Right atrium auricular region (tissue), 2 donors: Measurements from ENCODE around the gene DISP3. TPM values are rescaled to one million over a fixed set of nuclear protein-coding genes. Genes with fewer than 3 reads are reported as not detected.

Experiments
- DNase-seq: peaks from one replicate; pipeline ENCODE4 v3.0.0-alpha.2; 2019; ENCODE audit warnings: low spot score
- H3K27ac ChIP-seq, 2 donors: fragments of 200-600 bp; sonication (generic); 1 replicate in 1 of 2; 2 replicates in 1 of 2; pipeline ENCODE4 v1.5.1; 2016 to 2019
- H3K27me3 ChIP-seq, 2 donors: fragments of 200-600 bp; sonication (generic); one replicate each; pipeline versions ENCODE4 v1.5.1 to v1.6.0; 2017 to 2019
- H3K36me3 ChIP-seq: fragments of 200-600 bp; sonication (generic); one replicate; pipeline ENCODE4 v1.5.1; 2016
- H3K4me1 ChIP-seq, 2 donors: fragments of 200-600 bp; sonication (generic); one replicate each; pipeline versions ENCODE4 v1.5.1 to v1.6.0; 2017 to 2019
- H3K4me3 ChIP-seq, 2 donors: fragments of 200-600 bp; sonication (generic); 1 replicate in 1 of 2; 2 replicates in 1 of 2; pipeline ENCODE4 v1.5.1; 2017 to 2019; ENCODE audit warnings: mild to moderate bottlenecking in 1 of 2, moderate library complexity in 1 of 2
- H3K9me3 ChIP-seq, 2 donors: fragments of 200-600 bp; sonication (generic); one replicate each; pipeline ENCODE4 v1.5.1; 2019
- CTCF ChIP-seq, 2 donors: fragments of 200-600 bp; sonication (generic); IDR thresholded peaks; one replicate each; pipeline ENCODE4 v1.5.1; 2019; ENCODE audit warnings: antibody characterized with exemption in 2 of 2
- total RNA-seq, 2 donors: library from RNA; depleted of rRNA; stranded (reverse); fragments of >200 nt; gene quantifications; one replicate each; pipeline ENCODE4 v1.1.0, GENCODE V29; 2016

Gene DISP3
- total RNA-seq, 2 donors from 2014 or later, result 0.16 TPM; not detected in 1

- Histone ChIP-seq H3K36me3 (no peaks in the 10 kb centered on the region), H3K27me3 (no peaks in the 10 kb centered on the region), H3K4me1 (no peaks in the 10 kb centered on the region), H3K27ac (no peak overlapping the region), H3K4me3 (no peak overlapping the region), H3K9me3 (no peaks in the 10 kb centered on the region)
- DNase-seq, result no peak
- no peak for TF ChIP-seq CTCF (IDR thresholded peaks at IDR 0.05)
Observed at GRCh38 chr1:11521582-11522399, 42.8 kb downstream of the DISP3 start.

GRCh38 chr1:11522400-11523235 is 43.7 kb downstream of the DISP3 start:
- H3K27me3 ChIP-seq, result no peaks in the 10 kb centered on the region
- TF ChIP-seq CTCF (IDR thresholded peaks at IDR 0.05), result no peak
- no peak overlapping the region for H3K27ac ChIP-seq
- H3K36me3 ChIP-seq, result no peaks in the 10 kb centered on the region
- no peak overlapping the region for H3K4me3 ChIP-seq
- H3K9me3 ChIP-seq, result no peaks in the 10 kb centered on the region
- H3K4me1 ChIP-seq, result no peaks in the 10 kb centered on the region
- DNase-seq, result no peak

- Histone ChIP-seq H3K4me3 (no peak overlapping the region), H3K36me3 (no peaks in the 10 kb centered on the region), H3K27ac (no peak overlapping the region), H3K9me3 (no peaks in the 10 kb centered on the region), H3K27me3 (no peaks in the 10 kb centered on the region), H3K4me1 (no peaks in the 10 kb centered on the region)
- no peak for DNase-seq
- no peak for TF ChIP-seq CTCF (IDR thresholded peaks at IDR 0.05)
Observed at GRCh38 chr1:11523261-11523660, 44.3 kb downstream of the DISP3 start.

- no peaks in the 10 kb centered on the region for H3K4me1 ChIP-seq
- H3K36me3 ChIP-seq, result no peaks in the 10 kb centered on the region
- no peak for TF ChIP-seq CTCF (IDR thresholded peaks at IDR 0.05)
- no peak for DNase-seq
- H3K4me3 ChIP-seq, result no peak overlapping the region
- no peaks in the 10 kb centered on the region for H3K9me3 ChIP-seq
- H3K27me3 ChIP-seq, result no peaks in the 10 kb centered on the region
- no peak overlapping the region for H3K27ac ChIP-seq
Observed at GRCh38 chr1:11523746-11524464, 45.0 kb downstream of the DISP3 start.

GRCh38 chr1:11524465-11525150 is 45.7 kb downstream of the DISP3 start:
- DNase-seq, result no peak
- no peak for TF ChIP-seq CTCF (IDR thresholded peaks at IDR 0.05)
- H3K36me3 ChIP-seq, result no peaks in the 10 kb centered on the region
- no peaks in the 10 kb centered on the region for H3K9me3 ChIP-seq
- no peak overlapping the region for H3K4me3 ChIP-seq
- H3K27me3 ChIP-seq, result no peaks in the 10 kb centered on the region
- H3K27ac ChIP-seq, result no peak overlapping the region
- no peaks in the 10 kb centered on the region for H3K4me1 ChIP-seq
